ENCODE data around the gene TJP2.

TJP2 gene

DNA sequence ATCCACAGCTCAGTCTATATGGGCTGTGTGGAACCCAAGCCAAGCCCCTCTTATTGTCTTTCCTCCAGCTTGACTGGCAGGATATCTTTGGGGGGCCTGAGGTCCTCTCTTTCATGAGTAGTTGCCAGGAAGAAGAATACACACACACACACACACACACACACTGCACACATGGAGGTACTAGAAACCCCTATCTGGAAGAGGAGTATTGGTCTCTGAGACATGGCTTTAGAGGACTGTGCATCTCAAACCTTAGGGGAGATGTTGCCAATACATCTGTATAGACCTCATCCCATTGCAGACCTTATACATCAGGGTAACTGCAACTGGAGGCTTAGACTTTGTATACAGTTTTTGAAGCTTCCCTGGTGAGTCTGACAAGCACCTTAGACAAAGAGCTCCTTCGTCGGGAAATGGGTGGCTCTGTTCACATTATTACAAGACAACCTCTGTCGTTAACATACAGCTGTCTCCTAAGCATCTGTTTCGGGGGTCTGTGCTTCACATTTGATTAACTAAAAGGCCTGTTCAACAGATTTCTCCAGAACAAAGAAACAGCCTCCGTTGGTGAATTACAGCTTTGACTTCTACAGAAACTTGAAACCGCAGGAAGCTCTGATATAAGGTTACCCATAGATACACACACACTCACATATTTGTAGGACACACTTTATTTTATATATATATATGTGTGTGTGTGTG lies 145.4 kb downstream of the TJP2 start:
- TF ChIP-seq, protein P1, sequence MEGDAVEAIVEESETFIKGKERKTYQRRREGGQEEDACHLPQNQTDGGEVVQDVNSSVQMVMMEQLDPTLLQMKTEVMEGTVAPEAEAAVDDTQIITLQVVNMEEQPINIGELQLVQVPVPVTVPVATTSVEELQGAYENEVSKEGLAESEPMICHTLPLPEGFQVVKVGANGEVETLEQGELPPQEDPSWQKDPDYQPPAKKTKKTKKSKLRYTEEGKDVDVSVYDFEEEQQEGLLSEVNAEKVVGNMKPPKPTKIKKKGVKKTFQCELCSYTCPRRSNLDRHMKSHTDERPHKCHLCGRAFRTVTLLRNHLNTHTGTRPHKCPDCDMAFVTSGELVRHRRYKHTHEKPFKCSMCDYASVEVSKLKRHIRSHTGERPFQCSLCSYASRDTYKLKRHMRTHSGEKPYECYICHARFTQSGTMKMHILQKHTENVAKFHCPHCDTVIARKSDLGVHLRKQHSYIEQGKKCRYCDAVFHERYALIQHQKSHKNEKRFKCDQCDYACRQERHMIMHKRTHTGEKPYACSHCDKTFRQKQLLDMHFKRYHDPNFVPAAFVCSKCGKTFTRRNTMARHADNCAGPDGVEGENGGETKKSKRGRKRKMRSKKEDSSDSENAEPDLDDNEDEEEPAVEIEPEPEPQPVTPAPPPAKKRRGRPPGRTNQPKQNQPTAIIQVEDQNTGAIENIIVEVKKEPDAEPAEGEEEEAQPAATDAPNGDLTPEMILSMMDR (IDR thresholded peaks at IDR 0.05), result no peak
- Histone ChIP-seq H3K4me3 (no peak overlapping the region), H3K27ac (no peak overlapping the region)
- no peak for DNase-seq (ENCODE audit: low spot score)

- TF ChIP-seq, protein P1 (IDR thresholded peaks at IDR 0.05), result no peak
- Histone ChIP-seq H3K4me3 (no peak overlapping the region), H3K27ac (no peak overlapping the region)
- DNase-seq (ENCODE audit: low spot score), result no peak
Measured at GRCh38 chr9:69322256-69322655, 148.2 kb downstream of the TJP2 start.

DNA sequence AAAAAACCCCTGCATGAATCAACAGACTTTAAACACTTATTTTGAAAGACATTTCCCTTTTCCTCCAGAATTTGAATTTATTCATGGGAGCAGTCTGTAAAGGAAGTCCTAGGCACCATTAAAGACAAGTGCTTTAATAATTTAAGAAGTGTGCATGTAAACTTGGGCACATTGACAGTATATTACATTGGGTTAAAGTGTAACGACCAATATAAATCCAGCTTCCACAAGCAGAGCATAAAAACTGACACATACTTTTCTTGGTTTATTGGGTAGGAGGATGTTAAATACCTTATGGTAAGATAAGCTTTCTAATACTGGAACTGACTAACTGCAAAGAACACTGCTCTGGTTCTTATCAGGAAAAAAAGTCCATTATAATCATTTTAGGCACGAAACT lies 149.8 kb downstream of the TJP2 start:
- DNase-seq (ENCODE audit: low spot score), result no peak
- TF ChIP-seq, protein P1 (IDR thresholded peaks at IDR 0.05), result no peak
- no peak overlapping the region for H3K4me3 ChIP-seq
- no peak overlapping the region for H3K27ac ChIP-seq

Measured in coronary artery (tissue), 2 donors.